Fibroblast of villous mesenchyme (primary cell): ENCODE data around the gene AFDN. TPM values are rescaled to one million over a fixed set of nuclear protein-coding genes. Genes with fewer than 3 reads are reported as not detected.

Source experiments
- DNase-seq: peaks from one replicate; pipeline ENCODE4 v3.0.0-alpha.2; 2010; ENCODE audit warnings: low read depth
- H3K4me3 ChIP-seq: 2 replicates; pipeline ENCODE4 v1.5.1; 2011; ENCODE audit warnings: low read depth, mild to moderate bottlenecking, low read length
- CTCF ChIP-seq: IDR thresholded peaks from 2 replicates; pipeline ENCODE4 v1.5.1; 2012; ENCODE audit warnings: low read depth, mild to moderate bottlenecking, low read length; ENCODE audit not compliant: insufficient read depth
- total RNA-seq: library from RNA; depleted of rRNA; stranded (reverse); fragments of >200 nt; gene quantifications from 2 replicates; pipeline ENCODE4 v1.2.3, GENCODE V29; 2012

The AFDN gene
- total RNA-seq: 32.2 and 37.1 TPM in 2 replicates

- no peak for TF ChIP-seq CTCF
- DNase-seq: no peak
These were observed at the start of gene AFDN for GRCh38 chr6:167826896-167827582. Gene AFDN, plus strand, starts transcription at chr6:167826911. Its CDS starts 222 bp downstream, at chr6:167827133.

GRCh38 chr6:167778497-167779128, 48.1 kb upstream of the AFDN start:
- no peak for DNase-seq
- no peak for TF ChIP-seq CTCF
- no peak overlapping the region for H3K4me3 ChIP-seq

More at GRCh38 chr6:167826896-167827582, at the start of gene AFDN:
- peak within 1 kb of the TSS; percentile 85 for H3K4me3 ChIP-seq

- TF ChIP-seq CTCF: no peak
- no peak for DNase-seq
These were observed 47.4 kb upstream of the AFDN start for GRCh38 chr6:167779129-167779992.

GRCh38 chr6:167779993-167780655, 46.6 kb upstream of the AFDN start:
- no peak for TF ChIP-seq CTCF
- DNase-seq: no peak
- H3K4me3 ChIP-seq: no peak overlapping the region

More at GRCh38 chr6:167779129-167779992, 47.4 kb upstream of the AFDN start:
- H3K4me3 ChIP-seq: no peak overlapping the region

- no peak overlapping the region for H3K4me3 ChIP-seq
- no peak for TF ChIP-seq CTCF
- no peak for DNase-seq
These were observed 45.5 kb upstream of the AFDN start for GRCh38 chr6:167781066-167781767.

- no peak overlapping the region for H3K4me3 ChIP-seq
- TF ChIP-seq CTCF: no peak
- DNase-seq: no peak
These were observed 44.8 kb upstream of the AFDN start for GRCh38 chr6:167781868-167782267.
